HG02981 (cell line): ENCODE measurements around the gene PANK1.
"Not testable (repeated sequence)": the region's sequence is repeated elsewhere in the genome, so short reads cannot be mapped to it uniquely, and the experiment has no call there.

Experiments used
- ATAC-seq: cut with Tn5 transposase; IDR thresholded peaks from one replicate; pipeline ENCODE4 v1.9.1; 2021; ENCODE audit warnings: mild to moderate bottlenecking, moderate library complexity; ENCODE audit not compliant: unreplicated experiment

Gene PANK1

GRCh38 chr10:89576022-89576421 is 69.0 kb downstream of the PANK1 start:
- ATAC-seq, result no peak

DNA sequence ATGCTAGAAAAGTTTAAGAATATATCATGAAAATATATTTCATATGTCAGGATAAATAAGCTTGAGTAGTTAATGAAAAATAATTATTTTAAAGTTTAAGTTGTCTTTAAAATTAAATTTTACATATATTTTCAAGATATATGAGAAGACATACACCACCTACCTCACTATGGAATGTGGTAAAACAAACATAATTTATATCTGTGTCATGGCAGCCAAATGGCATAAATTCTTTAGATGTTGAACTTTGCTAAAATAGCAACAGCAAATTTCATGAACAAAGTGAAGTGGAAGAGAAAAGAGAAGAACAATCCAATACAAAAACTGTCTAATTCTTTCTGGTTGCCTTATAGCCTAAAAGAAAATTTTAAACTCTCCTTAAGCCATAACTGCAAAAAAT is 70.0 kb downstream of the PANK1 start:
- no peak for ATAC-seq

DNA sequence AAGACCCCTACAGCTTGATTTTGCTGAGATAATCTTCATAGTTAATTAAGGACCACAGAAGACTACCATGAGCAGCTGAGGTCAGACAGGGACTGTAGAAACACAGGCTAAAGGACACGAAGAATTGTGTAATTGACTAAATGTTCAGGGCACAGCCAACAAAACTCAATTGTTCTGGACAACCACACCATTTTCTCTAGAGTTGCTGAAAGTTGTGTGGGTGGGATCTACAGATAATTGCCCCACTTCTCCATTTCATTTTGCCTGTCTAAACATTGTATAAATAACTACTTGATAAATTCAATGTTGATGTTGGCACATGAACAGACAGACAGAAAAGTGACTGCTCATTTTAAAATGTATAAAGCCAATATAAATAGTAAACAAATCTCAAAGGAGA is 70.7 kb downstream of the PANK1 start:
- no peak for ATAC-seq

DNA sequence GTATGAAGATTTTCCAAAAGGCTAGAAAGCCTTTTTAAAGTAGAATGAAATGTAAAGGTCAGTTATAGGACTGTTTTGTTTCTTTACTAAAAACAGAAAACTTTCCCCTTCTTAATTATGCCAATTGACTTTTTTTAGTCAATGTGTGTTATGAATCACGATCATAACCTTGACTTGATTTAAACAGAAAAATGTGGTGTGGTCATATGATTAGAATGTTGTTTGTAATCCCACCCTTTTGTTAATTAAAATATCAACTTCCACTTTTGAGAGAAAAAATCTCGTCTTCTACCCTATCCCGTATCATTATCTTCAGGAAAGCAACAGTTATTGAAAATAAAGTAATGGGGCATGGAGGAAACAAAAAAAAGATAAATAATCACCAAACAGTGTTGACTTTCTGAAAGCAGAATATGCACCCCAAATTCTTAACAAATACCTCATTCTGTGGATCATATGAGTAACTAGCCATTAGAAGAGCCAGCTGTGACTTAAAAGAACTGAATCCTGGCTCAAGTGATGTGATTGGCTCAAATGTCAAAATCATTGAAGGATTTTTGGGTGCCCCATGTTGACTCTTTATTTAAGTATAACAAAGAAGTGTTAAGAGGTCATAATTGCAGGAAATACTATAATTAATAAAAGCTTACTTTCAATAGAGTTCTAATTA is 77.3 kb downstream of the PANK1 start:
- no peak for ATAC-seq

DNA sequence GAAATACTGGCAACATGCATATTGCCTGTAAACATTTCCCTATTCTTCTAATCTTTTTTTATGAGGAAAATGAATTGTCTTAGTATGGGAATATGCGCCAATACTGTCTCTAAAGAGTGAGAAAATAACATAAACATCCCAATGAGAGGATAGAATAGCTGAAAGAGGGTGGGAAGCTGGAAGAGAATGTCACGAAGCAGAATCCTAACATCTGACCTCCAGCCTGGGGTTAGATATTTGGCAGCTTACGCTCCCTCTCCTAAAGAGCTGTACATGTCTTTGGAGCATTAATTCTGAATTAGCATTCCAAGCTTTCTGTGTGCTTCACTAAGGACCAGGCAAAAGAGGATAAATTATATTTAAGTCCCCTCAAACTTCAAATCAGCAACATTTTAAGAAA is 78.0 kb downstream of the PANK1 start:
- no peak for ATAC-seq

GRCh38 chr10:89566095-89566950 is 78.7 kb downstream of the PANK1 start:
- no peak for ATAC-seq

DNA sequence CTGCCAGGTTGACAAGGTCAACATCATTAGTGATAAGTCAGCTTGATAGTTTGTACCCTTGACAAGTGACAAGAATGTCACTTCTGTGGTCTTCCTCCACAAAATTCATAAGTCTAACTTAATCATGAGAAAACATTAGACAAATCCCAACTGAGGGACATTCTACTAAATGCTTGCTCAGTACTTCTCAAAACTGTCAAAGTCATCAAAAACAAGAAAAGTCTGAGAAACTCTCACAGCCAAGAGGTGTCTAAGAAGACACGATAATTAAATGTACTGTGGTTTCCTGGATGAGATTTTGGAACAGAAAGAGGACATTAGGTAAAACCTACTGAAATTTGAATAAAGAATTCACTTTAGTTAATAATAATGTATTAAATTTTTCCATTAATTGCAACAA is 79.9 kb downstream of the PANK1 start:
- ATAC-seq, result no peak

DNA sequence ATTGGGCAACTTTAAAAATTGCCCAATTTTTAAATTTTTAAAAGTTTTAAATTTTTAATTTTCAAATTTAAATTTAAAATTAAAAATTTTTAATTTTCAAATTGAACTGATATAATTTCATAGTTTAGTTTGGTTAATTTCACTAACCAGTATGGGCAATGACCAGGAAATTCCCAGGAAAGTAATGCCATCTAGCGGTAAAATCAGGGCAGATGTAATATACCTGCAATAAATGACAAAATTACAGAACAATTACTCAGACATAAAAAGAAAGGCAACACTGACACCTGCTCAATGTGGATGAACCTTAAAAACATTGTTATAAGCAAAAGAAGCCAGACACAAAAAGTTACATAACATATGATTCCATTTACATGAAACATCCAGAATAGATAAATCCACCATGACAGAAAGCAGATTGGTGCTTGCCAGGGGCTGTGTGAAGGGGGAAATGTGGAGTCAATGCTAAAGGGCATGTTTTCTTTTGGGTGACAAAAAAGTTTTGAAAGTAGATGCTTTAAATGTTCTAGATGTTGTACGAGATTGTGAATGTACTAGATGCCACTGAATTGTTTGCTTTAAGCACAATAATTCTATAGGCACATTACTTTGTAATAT is 81.1 kb downstream of the PANK1 start:
- no peak for ATAC-seq

DNA sequence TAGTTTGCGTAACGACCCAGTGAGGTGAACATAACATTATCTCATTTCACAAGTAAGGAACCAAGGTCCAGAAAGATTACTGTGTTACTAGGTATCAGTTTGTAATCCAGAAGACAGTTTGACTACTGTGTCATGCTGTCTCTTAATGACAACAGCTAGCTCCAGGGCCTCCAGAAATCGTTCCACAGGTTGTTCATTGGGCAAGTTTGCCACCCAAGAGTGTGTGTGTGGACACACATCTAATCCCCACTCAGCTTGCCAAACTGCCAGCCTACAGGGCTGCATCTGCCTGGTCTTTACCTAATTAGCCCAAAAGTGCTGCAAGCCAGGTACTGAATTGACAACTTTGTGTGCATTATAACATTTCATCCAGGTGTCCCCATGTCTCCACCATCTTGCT is 81.7 kb downstream of the PANK1 start:
- ATAC-seq, result no peak

DNA sequence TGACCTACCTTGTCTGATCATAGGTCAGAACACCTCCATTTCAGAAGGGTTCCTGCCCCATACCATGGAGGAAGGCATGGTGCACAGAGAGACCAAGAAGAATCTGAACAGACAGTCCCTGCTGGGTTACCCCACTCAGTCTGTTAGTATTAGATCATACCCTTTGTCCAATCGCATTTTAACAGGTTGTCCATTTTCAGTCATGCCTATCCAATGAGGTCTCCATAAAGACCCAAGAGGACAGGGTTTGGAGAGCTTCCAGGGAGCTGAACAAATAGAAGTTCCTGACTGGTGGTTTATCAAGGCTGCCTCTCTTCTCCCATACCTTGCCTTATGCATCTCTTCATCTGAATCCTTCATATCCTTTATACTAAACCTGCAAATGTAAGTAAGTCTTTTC is 88.4 kb downstream of the PANK1 start:
- no peak for ATAC-seq

DNA sequence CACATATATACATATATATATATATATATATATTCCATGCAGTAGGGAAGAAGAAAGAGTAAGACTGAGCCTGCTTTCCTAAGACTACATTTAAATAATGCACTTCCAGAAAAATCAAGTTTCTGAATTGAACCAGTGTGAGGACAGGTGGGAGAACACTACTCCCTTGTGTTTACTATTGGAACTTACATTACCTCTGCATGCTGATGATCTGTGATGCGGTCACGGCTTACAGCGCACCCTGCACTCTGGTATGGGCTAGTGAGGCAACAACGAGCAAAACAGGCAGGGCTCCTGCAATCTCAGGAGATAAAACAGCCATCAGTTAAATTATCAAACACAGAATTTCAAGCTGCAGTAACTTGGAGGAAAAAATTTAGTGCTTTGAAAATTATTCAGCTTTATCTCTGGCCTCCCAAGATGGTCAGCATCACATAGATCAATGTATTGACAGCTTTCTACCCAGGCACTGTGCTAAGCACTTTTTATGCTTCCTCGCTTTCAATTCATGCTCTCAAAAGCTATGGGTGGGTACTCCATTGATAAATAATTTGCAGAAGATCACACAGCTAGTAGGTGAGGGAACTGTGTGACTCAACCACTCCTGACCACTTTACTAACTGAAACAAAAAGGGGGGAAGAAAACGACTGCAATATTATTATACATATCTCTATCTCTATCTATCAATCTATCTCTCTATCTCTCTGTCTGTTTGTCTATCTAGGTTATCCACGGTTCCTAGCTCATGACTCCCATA is 89.2 kb downstream of the PANK1 start:
- ATAC-seq, result no peak

DNA sequence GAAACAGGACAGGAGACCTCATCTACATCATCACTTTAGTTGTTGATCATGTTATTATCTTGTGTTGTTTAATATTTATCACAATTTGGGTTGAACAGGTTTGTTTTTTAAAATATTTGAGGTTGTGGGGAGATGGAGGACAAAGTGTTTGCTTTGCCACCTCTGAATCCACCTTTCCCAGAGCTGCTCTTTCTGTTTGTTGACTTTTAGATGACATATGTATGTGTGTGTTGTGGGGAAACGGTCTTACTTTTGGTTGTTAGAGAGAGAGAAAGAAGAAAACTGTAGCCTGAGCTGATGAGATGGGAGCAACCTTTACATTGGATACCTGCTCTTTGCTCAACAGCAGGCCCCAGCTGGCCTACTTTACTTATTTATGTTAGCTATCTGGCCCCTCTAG is 90.6 kb downstream of the PANK1 start:
- no peak for ATAC-seq

DNA sequence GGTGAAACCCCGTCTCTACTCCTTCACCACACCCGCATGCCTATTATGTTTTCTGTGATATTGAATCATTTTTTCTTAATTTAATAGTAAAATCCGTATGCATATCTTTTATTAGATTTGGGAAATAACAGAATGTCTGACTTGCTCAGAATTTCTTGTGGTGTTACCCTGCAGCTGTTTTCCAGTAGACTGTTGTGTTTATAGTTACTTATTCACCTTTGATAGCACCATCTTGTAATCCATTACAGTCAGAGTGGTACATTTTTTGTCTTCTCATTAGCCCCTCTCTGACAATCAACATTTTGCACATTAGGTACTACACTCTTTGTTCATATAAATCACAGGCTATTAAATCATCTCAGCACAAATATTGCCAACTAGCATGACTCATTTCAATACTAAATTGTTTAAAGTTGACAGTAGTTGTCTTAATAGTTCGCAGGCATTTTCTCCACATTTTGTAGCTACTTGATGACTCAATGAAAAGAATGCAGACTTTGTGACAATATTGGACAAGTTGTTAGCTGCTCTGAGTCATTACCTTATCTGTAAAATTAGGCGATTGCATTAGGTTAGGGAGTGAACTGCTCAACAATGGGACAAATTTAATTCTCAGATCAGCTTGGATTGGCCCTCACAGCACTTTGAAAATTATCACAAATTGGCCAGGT is 91.8 kb downstream of the PANK1 start:
- ATAC-seq, result no peak

DNA sequence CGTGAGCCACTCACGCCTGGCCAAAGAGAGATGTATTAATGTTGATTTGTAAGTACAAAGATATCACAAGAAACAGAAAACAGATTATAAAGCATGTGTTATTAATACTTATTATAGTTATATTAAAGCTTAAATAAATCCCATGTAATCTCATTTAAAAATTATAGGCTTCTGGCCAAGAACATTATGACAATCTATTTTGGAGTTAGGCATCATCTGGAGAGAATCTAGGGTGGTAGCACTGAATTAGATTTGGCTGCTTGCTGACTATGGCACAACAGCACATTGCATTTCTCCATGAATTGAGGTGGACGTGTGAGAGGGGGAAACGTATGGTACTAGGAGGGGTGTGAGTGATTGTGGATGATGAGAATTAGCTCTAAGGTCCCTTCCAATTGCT is 92.8 kb downstream of the PANK1 start:
- no peak for ATAC-seq

DNA sequence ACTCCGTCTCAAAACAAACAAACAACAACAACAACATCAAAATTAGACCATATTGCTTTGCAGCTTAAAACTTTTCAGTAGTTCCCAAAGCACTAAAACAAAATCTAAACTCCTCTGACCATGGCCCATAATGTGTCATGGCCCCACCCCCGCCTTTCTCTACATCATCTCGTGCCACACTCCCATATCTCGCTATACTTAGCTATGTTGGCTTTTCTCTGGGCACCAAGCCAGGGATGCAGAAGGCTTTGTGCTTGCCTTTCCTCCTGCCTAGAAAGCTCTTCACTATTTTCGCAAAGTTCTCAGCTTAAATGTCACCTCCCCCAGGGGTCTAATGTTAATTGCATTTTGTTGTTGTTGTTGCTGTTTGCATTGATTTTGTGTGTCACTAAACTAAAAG is 94.5 kb downstream of the PANK1 start:
- no peak for ATAC-seq

DNA sequence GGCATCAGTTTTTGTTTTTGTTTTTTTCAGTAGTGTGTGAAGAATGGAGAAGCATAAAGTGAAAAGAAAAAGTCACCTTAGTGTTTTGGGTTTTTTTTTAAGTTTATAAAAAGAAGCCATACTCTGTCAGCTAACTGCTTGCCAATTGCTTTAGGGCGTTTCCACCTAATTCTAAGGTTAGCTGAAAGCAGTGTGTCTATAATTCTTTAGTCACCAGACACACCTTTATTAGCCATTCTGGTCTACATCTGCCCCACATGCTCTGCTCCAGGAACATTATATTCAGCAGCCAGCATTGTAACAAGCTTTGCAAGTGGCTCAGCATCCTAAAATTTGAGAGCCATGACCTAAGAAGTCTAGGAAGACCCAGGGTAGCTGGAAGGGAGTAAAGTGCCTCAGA is 95.5 kb downstream of the PANK1 start:
- ATAC-seq, result no peak

DNA sequence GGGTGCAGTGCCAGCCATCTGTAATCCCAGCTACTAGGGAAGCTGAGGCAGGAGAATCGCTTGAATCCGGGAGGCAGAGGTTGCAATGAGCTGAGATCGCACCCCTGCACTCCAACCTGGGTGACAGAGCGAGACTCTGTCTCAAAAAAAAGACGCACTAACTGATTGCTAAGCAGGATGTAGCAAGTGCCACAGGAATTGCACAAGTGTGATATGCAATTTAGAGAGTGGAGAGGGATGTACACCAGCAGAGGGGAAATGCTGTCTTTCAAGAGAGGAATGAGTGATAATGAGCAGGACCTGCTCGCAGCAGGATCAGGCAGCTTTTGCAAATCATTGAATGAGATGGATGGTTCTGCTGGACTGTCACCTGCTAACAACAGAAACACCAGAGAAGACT is 96.4 kb downstream of the PANK1 start:
- ATAC-seq, result no peak

- no peak for ATAC-seq
Measured at GRCh38 chr10:89547853-89548513, 97.1 kb downstream of the PANK1 start.

DNA sequence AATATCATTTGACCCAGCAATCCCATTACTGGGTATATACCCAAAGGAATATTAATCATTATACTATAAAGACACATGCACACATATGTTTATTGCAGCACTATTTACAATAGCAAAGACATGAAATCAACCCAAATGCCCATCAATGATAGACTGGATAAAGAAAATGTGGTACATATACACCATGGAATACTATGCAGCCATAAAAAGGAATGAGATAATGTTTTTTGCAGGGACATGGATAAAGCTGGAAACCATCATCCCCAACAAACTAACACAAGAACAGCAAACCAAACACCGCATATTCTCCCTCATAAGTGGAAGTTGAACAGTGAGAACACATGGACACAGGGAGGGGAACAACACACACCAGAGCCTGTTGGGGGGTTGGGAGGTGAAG is 98.4 kb downstream of the PANK1 start:
- not testable (repeated sequence) for ATAC-seq

DNA sequence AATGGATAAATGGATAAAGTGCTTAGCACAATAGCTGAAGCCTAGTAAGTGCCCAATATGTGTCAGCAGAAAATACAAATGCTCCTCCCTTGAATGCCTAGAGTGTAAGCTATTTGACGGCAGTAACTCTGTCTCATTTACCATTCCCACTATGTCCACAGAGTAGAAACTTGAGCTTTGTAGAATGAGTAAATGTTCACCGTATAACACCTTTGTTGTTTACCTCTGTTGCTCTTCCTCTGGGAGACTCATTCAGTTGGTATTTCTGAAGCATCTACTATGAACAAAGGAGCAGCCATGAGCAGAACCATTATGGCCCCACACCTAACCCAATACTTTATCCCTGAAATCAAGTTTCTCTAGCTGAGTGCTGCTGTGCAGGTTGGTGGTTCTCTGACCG is 101.2 kb downstream of the PANK1 start:
- ATAC-seq, result no peak
